CMK (cell line): ENCODE data around the gene TBC1D21.
A peak's percentile ranks its signal among the peaks of the same experiment; 100 is the strongest.

Experiments
- DNase-seq: peaks from one replicate; pipeline ENCODE4 v3.0.0-alpha.2; 2010; ENCODE audit warnings: low read depth

TBC1D21 gene

DNA sequence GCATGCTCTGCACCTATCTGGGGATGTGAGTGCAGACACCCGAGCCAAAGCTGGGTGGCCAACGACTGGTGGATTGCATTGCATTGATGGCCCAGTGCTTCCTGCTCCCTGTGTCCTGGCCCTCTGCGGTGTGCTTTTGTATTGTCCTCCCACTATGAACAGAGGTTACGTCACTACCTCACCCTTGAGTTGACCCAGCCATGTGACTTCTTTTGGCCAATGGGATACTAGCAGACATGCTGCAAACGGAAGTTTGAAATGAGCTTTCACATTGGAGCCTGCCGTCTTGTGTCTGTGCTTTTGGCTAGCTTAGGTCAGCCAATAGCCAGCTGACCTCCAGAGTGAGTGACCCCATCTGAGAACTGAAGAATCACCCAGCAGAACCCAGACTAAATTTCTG is 15.3 kb upstream of the TBC1D21 start:
- DNase-seq, result no peak

DNA sequence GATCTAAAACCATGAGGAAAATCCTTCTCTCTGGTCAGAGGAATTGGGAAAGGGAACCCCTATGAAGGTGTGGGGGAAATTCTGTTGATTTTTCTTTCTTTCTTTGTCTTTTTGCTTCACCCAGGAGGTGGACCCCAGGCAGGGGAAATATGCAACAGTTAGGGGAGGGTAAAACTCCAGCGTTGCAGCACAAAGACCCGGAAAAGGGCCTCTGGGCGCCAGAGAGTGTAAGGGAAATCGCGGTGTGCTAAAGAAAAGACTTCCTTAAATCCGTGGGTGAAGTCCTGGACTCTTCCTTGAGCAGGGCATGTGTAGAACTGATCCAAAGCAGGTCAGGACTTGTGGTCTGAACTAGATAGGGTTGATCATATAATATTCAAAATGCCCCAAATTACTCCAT is 11.1 kb upstream of the TBC1D21 start:
- no peak for DNase-seq

DNA sequence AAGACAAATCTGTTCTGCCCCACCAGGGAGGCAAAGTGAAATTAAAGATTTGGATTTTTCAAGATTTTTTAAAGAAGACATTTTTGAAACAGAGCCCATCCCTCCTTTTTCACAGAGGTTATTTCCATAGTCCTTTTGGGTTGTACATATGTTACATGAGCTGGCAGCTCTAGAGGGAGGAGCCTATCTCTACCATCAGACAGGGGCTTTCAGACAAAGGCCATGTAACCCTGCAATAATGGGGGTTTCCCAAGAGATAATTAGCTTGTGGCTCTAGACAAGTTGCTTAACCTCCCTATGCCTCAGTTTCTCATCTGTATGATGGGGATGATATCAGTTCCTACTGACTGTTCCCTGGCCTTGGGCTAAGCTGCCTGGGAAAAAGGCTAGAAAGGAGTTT is 8.0 kb upstream of the TBC1D21 start:
- no peak for DNase-seq

DNA sequence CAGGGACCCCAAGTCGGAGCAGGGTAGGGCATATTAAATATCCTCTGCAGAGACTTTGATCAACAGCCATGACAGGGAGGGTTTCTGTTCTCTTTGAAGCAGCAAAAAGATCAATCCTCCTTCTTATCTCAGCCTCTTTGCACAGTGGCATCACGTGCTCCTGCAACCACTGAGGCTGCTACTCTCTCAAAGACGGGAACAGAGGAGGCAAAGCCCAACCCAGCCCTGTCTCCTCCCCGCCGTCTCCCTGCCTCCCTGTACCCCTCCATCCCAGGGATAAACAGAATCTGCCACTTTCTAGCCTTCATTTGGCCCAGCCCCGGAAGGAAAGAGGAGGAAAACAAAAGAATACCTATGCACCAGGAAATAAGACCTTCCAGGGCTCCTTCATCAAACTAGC is 7.5 kb upstream of the TBC1D21 start:
- DNase-seq, result no peak

DNA sequence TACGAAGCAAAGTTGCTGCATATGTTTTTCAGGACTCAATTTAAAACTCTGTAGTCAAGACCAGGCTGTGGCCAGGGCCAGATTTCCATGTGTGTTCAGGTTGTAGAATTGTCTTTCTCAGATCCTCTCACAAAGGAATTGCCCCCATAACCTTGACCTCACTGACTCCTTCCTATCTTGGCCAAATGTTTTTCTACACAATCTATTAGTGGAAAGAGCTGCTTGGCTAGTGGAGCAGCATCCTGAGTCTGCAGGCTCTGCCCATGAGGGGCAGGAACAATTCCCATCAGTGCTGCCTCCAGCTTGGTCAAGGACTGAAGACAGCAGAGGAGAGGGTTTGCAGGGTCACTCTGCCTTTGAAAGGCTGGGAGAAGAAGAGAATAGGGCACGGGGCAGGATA is 6.9 kb upstream of the TBC1D21 start:
- DNase-seq, result no peak

DNA sequence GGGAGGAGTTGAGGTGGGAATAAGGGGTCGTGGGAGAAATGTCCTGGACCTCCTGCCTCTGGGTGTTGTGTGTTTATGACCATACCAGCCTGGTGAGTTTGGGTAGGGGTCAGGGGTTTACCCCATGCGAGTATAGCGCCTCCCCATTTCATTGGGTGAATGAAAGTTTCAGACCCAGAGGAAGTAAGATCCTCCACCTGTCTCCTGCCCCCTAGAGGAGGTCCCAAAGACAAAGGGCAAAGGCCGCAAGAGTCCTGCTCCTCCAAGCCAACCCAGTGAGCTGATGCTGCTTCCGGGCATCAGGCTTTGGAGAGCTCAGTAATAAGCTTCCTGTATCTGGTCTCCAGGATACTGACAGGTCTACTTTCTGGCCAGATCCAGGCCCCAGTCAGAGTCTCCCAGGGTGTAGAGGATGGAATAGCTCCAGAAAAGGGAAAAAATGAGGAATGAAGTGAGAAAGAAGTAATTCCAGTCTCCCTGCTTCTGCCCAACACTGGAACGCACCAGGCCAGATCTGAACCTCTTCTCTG is 6.4 kb upstream of the TBC1D21 start:
- peak; percentile 2 for DNase-seq

DNA sequence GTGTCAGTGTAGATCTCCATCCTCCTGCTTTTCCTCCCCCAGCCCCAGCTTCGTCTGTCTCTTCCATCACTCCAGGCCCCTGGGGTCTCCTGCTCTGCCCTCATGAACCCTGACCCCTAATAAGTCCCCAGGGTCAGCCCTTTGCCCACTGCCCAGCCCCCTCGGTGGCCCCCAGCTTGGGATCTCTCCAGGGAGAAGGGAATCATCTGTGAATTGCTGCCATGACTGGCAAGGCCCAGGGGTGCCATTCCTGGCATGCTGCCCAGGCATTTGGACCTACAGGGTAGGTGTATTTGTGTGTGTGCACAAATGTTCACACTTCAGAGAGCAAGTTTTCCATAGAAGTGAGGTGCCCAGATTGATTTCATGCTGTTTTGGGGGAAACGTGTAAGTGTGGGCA is 5.9 kb upstream of the TBC1D21 start:
- DNase-seq, result no peak

DNA sequence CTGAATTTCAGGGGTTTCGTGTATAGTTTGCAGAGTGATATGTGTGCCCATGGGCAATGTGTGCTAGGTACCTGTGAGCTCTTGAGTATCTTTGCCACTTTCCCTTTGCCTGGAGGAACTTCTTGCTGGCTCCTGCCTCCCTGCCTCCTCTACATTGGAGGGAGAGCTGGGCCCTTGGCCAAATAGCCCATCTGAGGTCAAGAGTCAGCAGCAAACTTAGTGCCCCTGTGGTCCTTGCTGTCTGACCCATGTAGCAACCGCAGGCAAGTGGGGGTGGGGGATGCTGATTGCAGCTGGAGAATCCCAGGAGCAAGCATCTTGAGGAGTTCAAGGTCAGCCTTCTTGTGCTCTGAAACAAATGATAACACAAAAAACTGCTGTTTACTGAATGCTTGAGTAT is 5.4 kb upstream of the TBC1D21 start:
- DNase-seq, result no peak

DNA sequence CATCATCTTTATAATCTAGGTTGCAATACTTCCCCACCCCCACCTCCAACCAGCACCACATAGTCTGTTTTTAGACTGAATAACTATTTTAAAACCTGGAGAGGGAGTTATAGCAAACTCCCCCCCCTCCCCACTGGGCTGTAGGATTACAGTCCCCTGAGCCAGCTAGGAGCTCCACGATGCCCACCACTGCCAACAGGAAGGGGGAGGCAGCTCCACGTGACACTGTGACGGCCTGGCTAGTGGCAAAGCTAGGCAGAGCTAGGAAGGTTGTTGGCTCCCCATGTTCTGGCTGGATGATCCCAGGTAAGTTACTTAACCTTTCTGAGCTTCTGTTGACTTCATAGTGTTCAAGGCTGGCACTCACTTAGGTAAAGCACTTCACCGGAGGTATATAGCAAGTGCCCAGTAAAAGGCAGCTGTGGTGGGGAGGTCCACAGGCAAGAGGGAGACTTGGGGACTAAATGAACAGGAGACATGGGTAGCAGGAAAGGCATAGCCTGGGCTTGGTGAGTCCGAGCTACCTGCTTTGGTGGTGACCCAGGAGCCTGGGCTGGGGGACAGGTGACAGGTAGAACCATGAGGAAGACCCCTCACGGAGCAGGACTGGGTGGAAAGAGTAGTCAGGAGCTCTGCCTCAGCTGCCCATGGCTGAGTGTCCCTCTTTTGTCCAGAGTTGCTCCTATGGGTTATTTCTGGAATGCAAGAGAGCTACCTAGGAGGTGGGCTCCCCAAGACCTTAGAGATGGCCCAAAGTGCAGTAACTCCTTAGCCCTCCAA is 4.0 kb upstream of the TBC1D21 start:
- DNase-seq, result no peak

DNA sequence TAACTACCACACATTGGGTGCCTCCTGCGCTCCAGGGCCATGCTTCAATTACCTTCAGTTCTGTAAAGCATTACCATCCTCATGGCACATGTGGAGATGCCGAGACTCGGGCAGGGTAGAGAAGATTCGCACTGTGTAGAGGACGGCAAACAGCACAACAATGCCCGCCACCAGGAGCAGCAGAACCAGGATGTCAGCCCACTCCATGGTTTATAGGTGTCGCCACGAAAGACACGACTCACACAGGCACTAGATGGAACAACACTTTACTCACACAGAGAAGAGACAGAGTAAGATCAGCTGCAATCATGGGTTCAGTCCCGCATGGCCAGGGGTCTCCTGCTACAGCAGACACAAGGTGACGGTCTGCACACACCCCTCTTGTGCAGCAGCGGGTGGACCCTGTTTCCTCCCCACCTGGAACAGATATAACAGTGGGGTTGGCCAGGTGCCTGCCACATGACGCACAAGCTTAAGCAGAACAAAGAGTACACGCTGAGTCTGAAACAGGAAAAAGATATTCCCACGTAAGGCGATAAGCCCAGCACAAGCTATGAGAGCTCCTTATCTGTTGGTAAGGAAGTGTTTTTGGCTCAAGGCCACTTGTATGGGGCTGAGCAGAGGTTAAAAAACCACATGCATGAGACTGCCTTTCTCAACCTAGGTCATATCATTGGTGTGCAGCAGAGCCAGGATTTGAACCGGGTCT is 2.5 kb upstream of the TBC1D21 start:
- peak; percentile 7 for DNase-seq

DNA sequence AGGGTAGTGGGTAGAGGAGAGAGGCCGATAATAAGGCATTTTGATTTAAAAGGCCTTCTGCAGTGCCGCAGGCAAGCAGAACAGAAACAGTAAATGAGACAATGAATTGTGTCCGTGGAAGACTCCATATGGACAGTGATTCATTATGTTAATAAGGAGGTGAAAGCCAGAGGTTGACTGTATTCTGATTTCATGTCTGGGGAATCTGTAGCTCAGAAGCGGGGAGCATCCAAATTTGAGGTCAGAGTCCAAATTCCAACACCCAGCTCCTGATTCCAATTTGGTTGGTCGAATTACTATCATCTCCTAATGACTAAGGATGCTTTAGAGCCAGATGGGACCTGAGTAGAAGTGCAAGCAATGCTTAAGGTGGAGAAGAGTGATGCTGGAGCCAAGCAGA is 1.0 kb upstream of the TBC1D21 start:
- no peak for DNase-seq

DNA sequence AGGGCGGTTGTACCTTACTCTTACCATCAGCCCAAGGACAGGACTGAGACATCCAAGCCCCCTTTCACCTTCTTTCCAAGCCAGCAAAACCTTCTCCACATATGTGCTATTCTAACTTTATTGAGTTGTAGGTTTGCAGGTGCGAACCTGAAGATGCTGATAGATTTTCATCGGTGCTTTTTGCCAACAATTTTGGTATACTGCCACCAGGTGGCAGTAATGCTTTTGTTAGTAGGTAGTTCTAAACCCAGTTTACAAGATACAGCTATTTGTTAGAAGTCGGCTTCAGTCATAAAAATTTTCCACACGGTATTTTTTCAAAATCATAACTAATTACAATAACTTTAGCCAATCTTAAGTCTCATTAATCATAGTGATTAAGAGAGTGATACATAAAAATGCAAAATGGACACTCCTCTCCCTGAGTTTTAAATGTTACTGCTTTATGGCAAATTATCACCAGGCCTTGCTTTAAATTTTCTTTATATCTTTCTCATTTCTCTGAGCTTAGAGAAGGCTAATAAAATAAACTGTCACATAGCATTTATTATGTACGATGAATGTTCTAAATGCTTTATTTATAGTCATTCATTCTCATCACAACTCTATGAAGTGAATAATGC is 636 bp downstream of the TBC1D21 start:
- no peak for DNase-seq

DNA sequence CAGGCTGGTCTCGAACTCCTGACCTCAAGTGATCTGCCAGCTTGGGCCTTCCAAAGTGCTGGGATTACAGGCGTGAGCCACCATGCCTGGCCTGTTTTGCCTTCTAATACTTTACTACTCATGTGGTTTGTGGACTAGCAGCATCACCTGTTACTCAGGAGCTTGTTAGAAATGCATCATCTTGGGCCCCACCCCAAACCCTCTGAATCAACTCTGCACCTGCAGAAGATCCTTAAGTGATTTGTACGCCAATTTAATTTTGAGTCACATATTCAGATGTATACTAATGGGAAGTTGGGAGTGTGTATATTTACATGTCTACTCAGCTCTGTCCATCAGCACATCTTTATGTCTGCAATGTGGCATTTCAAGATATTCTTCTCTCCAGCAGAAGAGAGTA is 6.1 kb downstream of the TBC1D21 start:
- DNase-seq, result no peak

DNA sequence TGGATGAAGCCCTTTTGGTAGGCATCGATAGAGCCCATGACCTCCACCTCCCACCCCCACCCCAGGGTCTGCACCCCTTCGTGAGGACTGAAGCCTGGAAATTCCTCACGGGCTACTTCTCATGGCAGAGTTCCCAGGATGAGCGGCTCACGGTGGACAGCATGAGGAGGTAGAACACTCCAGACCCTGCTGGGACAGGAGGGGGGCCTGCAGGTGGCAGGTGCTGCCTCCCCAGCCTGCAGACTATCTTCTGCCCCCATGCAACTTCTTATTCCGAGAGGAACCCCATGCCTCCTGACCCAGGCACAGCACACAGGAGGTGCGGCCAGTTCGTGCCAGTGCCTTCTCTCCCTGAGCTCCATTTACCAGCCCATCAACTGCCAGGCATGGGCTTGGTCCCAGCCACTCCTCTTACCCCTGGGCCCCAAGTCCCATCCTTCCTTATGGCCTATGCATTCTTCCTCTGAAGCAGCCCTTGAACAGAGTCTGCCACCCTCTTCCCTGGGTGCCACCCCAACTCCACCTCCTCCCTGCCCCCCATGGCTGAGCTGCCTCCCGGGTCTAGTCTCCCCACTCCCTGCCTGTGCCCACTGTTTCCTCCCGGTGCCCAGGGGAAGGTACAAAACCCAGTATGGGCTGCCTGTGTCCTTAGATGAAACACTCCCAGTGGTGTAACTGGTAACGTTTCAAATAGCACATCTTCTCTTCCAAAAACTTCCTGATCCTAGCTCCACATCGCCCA is 8.4 kb downstream of the TBC1D21 start:
- no peak for DNase-seq

DNA sequence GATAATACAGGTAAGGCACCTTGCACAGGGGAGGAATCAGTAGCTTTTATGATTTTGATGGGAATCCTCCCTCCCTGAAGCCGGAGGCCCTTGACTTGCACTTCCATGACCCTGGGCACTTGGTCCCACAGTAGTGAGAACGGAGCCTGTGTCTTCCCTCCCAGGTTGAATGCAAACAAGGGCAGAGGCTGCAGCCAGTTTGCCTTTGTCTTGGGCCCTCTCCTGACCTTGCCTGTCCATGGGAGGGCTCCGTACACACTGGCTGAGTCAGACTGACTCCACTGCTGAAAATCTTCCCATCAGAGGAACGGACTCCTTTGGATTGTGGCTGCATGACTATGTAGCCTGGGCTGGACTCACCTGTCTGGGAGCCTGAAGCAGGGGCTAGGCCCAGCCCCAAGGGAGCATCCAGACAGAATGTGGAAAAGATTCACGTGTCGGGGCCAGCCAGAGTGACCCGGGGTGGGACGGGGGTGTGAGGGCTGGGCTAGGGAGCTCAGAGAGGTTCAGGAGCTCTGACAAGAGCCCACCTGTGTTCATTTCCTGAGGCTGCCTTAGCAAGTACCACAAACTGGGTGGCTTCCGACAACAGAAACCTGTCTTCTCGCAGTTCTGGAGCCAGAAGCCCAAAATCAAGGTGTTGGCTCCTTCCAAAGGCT is 9.5 kb downstream of the TBC1D21 start:
- DNase-seq, result no peak

DNA sequence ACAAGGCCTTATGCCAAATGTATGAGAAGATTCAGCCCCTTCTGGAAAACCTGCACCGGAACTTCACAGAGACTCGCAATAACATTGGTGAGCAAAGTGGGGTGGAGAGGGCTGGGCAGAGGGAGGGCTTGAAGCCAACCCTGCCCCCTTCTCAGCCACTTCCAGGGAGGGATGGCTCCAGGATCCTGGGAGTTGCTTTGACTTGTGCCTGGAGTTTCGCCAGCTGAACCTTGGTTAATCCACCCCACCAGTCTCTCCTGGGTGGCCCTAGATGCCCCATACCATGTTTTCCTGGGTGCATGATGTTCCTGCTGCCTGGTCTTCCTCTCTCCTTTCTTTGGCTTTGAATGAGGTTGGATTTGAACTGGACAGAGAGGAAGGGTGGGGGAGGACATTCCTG is 10.8 kb downstream of the TBC1D21 start:
- DNase-seq, result no peak

DNA sequence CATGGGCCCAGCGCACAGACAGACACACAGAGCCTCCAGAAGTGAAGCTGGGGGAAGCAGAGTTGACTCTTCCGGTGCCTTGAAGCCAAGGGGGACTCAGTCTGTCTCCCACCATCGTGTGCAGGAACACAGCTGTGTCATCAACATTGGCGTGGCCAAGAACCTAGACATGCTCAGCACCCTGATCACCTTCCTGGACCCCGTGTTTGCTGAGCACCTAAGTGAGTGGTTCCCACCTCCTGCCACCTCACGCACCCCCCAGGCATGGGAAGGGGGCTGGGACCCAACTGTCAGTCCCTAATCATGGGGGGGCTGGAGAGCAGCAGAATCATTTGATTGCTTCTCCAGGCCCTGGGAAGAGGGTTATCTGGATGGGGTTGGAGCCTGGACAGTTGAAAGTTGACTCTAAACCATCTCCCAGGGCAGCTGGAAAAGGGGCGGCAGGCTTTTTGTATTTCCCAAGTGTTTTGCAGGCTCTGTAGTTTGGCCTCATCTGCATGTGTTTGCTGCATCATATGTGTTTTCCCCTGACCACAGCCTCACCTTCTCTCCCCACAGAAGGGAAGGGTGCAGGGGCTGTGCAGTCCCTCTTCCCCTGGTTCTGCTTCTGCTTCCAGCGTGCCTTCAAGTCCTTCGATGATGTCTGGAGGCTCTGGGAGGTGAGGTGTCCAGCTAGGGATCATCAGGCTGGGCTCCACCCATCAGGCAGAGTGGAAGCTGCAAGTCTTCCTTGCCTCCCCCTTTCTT is 12.8 kb downstream of the TBC1D21 start:
- no peak for DNase-seq

DNA sequence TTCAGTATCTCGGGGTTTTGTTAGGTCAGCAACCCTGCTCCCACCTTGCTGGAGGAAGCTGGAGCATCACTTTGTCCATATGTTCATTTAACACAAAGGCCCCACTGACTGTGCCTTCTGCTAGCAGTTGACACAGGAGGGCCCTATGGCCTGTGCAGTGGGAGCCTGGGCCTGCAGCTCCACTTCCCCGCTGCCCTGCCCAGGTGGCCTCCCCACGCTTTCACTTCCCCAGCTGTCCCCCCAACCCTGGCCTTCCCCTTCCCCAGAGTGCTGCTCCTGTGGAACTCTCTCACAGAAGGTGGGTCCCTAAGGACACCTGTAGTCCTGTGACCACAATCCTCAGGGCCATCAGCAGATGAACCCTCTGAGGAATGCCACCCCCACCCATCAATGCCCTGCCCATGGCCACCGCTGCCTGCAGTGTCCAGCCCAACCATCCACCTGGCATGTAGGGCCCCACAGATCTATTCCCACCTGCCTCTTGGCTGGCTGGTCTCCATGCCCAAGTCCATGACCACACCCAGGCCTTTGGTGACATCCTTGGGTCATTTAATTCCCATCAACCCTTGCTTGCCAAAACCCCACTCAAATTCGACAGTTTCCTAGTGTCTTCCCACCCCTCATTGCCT is 13.5 kb downstream of the TBC1D21 start:
- DNase-seq, result no peak

DNA sequence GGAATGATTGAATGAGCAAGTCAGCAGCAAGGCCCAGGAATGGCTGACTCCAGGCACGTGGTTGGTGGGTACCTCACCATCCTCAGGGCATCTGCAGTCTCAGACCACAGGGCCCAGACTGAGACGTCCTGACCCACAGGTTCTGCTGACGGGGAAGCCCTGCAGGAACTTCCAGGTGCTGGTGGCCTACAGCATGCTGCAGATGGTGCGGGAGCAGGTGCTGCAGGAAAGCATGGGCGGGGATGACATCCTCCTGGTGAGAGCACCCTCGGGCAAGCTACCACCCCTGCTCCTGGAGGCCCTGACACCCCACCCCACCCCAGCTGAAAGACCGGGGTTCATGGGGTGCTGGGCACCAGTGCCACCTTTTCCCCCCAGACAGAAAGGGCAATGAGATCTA is 14.1 kb downstream of the TBC1D21 start:
- DNase-seq, result no peak

DNA sequence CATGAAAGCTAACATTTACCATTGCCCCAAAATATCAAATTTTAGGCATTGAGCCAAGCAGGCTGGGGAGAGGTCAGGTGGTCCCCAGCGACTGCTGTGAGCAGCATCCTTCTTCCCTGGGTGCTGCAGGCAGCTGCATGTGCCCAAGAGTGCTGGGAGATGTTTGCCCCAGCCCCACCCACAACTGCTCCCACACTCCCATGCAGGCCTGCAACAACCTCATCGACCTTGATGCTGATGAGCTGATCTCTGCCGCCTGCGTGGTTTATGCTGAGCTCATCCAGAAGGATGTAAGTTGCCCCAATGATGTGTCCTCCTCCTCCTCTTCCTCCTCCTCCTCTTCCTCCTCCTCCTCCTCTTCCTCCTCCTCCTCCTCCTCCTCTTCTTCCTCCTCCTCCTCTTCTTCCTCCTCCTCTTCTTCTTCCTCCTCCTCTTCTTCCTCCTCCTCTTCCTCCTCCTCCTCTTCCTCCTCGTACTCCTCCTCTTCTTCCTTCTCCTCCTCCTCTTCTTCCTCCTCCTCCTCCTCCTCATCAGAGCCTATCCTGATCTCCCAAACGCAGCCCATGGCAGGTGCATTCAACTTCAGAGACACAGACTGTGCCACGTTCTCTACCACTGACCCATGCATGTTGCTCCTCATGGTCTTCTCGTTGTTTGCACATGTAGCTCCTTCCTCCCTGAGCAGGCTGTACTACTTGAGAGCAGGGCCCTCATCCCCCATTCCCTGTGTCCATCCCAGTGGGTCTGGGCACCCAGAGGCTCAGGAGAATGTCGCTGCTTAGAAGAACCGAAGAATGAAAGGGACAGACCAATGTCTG is 15.1 kb downstream of the TBC1D21 start:
- DNase-seq, result no peak
